NCI-H510A treated with DMSO at 0.1 percent for 48 hours (cell line): Measurements from ENCODE around the gene LRRD1.
"Not testable (repeated sequence)": the region's sequence is repeated elsewhere in the genome, so short reads cannot be mapped to it uniquely, and the experiment has no call there.

Experiments
- DNase-seq: peaks from one replicate; lab custom pipeline; 2025; lab: John Stamatoyannopoulos, UW

The LRRD1 gene

GRCh38 chr7:92178928-92179924, at the start of gene LRRD1:
Gene LRRD1, minus strand, starts transcription at chr7:92179142. Its CDS starts 13,940 bp downstream, at chr7:92165202.
- DNase-seq = no peak

GRCh38 chr7:92228742-92229141, 49.8 kb upstream of the LRRD1 start:
- DNase-seq = no peak

DNA sequence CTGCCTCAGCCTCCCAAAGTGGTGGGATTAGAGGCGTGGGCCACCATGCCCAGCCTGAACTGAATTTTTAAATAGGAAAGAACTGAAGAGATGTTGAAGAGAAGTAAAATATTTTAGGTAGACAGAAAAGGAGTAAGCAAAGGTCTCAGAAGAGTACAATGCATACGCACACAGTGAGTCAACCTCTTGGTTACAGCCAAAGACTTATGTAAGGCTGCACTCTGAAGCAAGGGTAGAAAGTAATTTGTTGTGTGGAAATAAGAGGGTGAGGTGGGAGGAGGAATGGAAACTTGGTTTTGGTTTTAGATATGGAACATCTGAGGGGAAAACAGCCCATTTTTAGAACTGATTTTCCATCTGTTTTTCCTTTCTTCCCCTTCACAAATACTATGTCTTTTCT, 49.2 kb upstream of the LRRD1 start:
- DNase-seq = no peak

- no peak for DNase-seq
Measured at GRCh38 chr7:92226981-92227380, 48.0 kb upstream of the LRRD1 start.

DNA sequence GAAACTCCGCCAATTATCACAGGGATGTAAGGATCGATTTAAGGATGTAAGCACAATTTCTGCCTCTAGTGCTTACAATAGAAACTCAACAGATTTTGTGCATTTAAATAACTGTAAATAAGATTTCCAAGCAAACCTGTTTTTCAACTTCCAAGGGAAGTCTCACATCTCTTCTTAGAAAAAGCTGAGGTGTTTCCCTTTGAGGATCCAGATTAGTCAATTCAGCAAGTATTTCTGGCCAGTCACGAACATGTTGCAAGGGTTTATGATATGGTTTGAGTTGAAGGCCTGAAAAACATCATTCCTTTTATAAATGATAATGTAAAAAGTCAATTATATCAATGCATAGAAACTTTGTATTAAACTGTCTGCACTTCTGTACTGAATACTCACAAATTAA, 42.8 kb upstream of the LRRD1 start:
- no peak for DNase-seq

DNA sequence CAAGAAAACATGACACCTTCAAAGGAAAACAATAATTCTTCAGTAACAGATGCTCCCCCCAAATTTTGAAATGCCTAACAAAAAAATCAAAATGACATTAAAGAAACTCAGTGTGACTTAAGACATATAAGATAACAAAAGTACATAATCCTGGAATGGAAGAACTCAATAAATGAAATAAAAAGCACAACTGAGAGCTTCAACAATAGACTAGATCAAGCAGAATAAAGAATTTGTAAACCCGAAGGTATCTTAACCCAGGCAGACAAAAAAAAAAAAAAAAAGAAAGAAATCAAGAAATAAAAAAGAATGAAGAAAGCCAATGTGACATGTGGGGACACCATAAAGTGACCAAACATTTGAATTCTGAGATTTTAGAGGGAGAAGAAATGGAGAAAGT, 27.7 kb upstream of the LRRD1 start:
- no peak for DNase-seq

- DNase-seq = no peak
Measured at GRCh38 chr7:92205987-92206386, 27.0 kb upstream of the LRRD1 start.

DNA sequence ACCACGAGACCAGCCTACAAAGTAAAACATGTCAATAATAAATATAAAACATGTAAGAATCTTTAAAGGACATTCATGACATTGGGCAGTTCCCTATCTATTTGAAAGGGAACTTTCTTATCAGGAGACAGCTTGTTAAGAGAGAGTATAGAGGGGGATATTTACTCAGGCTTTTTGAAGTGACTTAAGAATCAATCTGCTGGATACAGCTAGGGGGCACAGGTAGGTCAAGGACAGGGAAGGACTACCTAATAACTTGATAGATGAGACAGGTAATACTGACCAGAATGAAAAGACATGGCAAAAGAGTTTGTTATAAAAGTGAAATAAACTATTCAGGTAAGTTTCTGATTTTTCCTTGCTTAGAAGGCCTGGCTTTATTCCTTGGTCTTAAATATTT, 21.8 kb upstream of the LRRD1 start:
- no peak for DNase-seq

- no peak for DNase-seq
Measured at GRCh38 chr7:92192326-92192725, 13.4 kb upstream of the LRRD1 start.

- DNase-seq = not testable (repeated sequence)
Measured at GRCh38 chr7:92189246-92189645, 10.3 kb upstream of the LRRD1 start.

DNA sequence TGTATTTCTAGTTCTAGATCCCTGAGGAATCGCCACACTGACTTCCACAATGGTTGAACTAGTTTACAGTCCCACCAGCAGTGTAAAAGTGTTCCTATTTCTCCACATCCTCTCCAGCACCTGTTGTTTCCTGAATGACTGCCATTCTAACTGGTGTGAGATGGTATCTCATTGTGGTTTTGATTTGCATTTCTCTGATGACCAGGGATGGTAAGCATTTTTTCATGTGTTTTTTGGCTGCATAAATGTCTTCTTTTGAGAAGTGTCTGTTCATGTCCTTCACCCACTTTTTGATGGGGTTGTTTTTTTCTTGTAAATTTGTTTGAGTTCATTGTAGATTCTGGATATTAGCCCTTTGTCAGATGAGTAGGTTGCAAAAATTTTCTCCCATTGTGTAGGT, 5.4 kb upstream of the LRRD1 start:
- not testable (repeated sequence) for DNase-seq

DNA sequence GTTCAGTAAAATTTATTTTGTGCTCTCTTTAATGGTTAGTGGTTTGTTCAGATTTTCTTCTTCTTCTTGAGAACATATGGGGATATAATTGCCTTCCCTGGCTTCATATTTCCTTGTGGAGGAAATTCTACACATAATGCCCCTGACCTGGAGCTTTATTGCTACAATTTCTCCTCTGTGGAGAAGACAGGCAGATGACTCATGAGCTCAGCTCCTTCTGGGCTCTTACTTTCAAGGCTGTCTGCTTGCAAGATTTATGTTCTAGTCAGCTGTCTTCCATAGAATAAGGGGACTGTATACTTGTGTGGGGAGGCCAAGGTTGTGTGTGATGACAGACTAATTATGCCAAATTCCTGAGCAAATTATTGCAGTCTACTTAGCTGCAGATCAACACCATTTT, 1.6 kb downstream of the LRRD1 start:
- no peak for DNase-seq

DNA sequence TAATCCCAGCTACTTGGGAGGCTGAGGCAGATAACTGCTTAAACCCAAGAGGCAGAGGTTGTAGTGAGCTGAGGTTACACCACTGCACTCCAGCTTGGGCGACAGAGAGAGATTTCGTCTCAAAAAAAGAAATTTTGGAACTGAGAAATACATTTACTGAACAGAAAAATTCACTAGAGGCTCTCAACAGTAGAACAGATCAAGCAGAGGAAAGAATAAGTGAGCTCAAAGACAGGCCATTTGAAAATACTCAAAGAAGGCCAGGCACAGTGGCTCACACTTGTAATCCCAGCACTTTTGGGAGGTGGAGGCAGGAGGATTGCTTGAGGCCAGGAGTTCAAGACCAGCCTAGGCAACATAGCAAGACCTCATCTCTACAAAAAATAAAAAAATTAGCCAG, 9.4 kb downstream of the LRRD1 start:
- not testable (repeated sequence) for DNase-seq

DNA sequence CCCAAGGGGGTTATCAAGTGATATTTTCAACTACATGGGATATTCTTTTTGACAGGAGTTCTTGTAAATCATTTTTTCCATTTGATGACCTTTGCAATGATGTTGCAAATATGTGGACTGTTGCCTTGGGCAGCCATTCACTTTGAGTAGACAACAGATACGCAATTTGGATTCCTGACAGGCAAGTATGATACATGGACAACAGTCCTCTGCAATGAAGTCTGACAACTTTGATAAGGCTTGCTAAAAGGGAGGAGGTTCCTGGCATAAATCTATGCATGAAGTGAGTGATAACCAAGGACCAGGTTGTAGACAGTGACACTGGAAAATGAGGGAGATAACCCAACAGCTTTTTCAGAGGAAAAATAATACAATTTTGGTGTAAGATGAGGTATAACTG, 17.7 kb downstream of the LRRD1 start:
- DNase-seq = no peak

DNA sequence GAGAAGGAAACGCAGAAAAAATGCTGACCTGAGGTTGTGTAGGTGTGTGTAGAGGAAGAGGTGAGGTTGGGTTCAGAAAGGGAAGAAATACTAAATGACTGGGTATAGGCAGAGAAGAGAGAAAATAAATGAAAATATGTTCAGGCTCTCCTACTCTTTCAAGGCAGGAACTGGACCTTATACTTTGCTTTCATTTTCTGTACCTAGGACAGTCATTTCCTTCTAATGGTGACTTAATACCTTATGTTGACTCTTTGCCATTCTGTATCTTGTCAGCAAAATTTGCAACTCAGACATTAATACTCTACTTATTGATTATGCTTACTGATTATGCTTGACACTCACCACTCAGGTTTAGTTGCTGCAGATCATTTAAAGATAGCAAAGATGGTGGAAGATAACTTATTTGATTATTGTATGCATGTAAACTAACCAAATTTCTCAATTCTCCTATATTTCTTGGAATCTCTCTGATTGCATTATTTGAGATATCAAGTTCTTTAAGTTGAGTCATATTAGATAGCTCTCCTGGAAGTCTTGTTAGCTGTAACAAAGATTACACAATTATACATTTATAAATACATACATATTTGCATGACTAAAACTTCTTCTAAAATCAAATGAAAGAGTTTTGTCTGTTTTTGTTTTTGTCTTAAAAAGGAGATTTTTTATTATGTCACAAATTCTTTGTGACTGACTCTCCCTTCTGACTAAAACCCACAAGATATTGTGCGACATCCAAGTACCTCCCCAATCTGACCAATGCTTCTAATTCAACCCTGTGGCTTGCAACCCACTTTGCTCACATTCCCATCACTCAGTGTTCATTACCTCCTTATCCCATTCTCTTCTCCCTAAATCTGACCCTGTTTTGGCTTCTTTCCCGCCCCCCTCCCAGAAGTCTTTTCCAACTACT, 20.0 kb downstream of the LRRD1 start:
- DNase-seq = no peak

DNA sequence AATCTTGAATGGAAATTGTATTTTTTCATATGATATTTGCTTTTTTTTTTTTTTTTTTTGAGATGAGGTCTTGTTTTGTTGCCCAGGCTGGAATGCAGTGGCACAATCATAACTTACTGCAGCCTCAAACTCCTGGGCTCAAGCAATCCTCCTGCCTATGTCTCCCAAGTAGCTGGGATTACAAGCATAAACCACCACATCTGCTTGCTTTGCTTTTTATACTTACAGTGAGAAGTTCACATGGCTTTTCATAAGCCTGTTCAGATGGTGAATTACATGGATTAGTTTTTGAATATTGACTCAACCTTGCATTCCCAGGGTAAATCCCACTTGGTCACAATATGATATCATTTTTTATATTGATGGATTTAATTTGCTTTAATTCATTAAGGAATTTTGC, 22.0 kb downstream of the LRRD1 start:
- DNase-seq = no peak

DNA sequence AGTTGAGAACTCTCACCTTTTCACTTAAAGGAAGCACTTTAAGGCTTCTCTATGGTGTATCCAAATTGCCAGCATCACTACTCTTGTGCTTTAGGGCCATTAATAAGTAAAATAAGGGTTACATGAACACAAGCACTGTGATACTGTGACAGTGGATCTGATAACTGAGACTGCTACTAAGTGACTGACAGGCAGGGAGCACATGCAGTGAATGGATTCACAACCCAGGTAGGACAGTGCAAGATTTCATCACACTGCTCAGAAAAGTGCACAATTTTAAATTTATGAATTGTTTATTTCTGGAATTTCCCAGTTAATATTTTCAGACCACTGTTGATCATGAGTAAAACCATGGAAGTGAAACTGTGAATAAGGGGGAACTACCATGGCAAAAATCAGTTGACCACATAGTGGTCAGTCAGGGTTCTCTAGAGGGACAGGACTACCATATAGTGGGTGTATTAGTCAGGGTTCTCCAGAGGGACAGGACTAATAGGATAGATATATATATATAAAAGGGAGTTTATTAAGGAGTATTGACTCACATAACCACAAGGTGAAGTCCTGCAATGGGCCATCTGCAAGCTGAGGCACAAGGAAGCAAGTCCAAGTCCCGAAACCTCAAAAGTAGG, 23.7 kb downstream of the LRRD1 start:
- no peak for DNase-seq

DNA sequence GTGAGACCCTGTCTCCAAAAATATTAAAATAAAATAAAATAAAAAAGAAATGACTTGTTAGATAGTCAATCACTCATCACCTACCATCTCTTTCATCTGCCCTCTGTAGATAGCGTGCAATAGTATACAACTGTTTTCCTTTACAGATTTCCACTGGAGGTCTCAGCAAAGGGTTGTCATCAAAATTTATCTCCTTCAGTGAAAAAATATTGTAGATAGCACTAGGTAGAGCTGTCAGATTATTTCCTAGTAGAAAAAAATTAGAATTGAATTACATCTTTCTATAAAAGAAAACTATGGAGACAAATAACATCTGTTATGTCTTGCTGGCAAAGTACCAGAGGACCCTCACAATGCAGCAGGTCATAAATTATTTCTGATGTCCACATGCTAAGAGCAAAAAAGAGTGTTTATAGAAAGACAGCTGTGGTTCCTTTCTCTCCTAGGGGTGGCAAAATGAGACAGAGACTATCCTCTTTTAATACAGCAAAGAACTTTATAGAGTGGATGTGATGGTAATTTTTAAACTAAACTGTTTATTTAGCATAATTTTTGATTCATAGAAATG, 28.4 kb downstream of the LRRD1 start:
- DNase-seq = no peak

DNA sequence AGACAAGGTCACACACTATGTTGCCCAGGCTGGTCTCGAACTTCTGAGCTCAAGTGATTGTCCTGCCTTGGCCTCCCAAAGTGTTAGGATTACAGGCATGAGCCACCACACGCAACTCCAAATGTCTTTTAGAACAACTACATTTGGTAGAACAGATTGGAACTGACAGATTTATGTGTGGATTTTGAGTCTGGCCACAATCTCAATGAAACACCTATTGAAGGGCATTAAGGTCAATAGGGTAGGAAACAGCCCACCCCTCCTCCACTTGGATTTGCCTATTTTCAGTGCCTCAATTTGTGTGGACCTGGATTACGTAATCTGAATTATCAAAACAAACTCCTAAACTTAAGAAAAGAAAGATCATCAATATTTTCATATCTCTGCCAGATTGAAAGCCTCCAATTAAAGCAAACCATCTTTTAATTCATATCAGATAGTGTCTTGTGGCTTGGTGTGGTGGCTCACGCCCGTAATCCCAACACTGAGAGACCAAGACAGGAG, 29.2 kb downstream of the LRRD1 start:
- DNase-seq = no peak

GRCh38 chr7:92143192-92143880, 35.6 kb downstream of the LRRD1 start:
- not testable (repeated sequence) for DNase-seq

DNA sequence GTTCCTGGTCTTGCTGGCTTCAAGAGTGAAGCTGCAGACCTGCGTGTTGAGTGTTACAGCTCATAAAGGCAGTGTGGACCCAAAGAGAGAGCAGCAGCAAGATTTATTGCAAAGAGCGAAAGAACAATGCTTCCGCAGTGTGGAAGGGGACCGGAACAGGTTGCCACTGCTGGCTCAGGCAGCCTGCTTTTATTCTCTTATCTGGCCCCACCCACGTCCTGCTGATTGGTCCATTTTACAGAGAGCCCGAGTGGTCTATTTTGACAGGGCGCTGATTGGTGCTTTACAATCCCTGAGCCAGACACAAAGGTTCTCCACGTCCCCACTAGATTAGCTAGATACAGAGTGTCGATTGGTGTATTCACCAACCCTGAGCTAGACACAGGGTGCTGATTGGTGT, 36.2 kb downstream of the LRRD1 start:
- not testable (repeated sequence) for DNase-seq
